Measurements from ENCODE around the gene MAML2.

Gene MAML2

DNA sequence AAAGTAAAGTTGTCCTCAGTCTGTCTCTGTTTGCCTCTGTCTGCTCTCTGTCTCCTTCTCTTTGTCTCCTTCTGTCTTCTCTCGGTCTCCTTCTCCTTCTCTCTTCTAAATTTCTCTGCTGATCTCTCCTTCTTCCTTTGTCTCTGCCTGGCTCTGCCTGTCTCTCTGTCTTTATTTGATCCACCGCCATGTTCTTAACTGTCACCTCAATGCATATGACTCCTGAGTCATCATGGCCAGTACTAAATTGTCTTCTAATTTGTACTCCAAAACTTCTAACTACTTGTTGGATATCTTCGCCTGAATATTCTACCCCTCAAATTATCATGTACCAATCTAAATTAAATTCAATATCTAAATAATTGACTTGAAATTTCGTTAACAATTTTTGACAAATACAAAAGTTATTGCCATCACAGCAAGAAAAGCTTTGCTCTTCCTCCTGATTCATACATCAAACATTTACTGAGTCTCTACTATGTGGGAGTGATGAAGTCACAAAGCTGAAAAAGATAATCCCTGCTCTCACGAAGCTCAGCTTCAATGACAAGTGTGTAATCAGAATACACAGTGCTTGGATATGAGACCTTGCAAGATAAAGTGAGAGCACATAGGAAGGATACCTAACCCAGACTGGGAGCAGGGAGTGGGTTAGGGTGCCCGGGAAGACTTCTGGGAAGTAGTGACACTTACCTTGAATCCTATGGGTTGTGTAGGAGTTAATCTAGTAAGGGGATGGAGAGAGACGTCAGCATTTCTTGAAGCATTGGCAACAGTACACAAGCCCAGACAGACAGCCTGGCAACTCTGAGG, 193.0 kb downstream of the MAML2 start:
- DNase-seq = no peak

GRCh38 chr11:96147906-96148486, 195.0 kb downstream of the MAML2 start:
- DNase-seq = no peak

GRCh38 chr11:96147186-96147585, 195.8 kb downstream of the MAML2 start:
- no peak for DNase-seq

DNA sequence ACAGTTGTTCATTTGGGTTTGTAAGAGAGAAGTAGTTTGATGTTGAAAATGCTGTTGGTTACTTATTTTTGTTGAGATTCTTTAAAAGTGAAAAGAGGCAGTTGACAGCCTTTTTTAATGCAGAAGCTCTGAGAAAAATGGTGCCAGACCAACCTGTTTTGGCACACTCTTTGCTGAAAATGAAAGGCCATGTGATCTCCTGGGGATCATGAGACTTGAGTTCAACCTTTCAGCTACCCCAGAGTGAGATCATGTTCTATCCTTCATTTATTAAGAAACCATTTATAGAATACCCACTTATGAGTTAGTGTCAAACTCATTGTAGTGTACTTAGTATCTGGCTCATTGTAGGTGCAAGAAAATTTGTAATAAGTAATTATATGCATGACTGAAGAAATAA, 196.2 kb downstream of the MAML2 start:
- no peak for DNase-seq

- DNase-seq = no peak
Measured at GRCh38 chr11:96145163-96145585, 197.8 kb downstream of the MAML2 start.

DNA sequence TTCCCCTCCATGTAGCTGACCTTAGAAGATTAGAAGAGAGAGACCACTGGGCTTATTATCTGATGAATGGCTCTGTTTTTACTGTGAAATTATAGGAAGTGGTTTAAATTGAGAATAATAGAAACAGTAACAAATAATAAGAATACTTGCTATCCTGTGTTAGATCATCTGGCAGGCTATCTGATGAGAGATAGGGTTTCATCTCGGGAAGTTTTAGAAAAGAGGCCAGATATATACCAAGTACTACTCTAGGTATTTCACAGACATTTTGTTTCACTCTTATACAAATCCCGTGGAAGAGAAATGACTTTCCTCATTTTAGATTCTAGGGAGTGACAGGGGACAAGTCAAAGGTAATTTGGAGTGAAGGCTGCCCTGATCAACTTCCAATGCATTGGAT, 198.4 kb downstream of the MAML2 start:
- no peak for DNase-seq

- no peak for DNase-seq
Measured at GRCh38 chr11:96143041-96143521, 199.9 kb downstream of the MAML2 start.

DNA sequence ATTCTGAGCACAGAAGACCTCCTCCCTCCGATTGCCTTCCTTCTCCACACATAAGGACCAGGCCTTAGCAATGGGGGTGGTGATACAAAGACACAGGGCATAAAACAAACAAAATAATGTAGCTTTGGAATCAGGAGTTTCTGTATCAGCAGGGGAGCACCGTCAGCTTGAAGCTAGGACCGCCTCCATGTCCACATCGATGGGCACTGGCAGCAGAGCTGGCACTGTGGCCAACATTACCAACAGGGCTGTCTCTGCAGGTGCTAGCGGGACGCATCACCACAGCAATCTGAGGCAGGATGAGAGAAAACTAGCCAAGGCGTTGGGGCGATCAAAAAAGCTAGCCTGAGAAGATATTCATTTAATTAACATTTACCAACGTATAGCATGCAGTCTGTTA, 201.4 kb downstream of the MAML2 start:
- no peak for DNase-seq

- no peak for DNase-seq
Measured at GRCh38 chr11:96139691-96140090, 203.3 kb downstream of the MAML2 start.

DNA sequence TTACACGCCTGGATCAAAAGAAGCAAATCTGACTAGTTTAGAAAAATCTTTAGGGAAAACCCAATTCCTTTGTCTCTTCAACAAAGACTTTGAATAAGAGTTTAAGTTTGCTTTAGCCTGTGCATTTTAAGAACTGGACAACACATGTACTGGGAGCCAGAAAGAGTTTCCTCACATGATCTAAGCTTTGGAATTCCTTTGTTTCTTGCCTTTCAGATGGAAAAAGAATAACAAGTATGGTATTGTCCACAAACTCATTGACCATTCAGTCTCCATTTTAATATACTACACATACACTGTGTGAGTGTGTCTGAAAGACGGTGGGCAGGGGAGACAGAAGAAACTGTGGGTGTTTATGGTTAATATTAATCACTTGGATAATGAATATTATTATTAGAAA, 205.6 kb downstream of the MAML2 start:
- no peak for DNase-seq

DNA sequence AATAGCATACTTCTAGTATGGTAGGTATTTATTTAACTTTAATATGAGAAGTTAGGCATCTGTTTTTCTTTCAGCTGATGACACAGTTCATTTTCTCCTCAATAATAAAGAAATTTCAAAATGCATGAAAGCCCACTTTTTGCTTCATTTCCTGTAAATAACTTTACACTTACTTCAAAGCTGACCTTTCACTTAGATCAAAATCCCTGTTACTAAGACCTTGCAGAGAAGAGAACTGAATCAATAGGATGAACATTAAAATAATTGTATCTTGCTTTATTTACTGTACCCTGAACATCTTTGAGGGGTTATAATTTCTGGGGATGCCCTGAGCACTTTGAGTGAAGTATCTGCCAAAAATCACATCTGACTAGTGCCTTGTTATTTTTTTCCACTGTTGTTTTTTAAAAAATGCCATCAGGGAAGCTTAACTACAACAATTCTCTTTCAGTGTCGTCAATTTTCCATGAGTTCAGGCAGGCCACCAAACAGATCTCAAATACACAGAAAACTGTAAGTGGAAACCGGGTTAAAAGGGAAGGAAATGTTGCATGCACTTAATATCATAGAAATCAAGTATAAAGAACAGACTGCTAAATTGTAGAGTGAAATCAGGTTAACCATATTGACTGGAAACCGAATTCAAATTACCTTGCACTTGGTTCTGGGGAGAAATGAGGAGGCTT, 206.2 kb downstream of the MAML2 start:
- no peak for DNase-seq

GRCh38 chr11:96134602-96135001, 208.4 kb downstream of the MAML2 start:
- DNase-seq = no peak

DNA sequence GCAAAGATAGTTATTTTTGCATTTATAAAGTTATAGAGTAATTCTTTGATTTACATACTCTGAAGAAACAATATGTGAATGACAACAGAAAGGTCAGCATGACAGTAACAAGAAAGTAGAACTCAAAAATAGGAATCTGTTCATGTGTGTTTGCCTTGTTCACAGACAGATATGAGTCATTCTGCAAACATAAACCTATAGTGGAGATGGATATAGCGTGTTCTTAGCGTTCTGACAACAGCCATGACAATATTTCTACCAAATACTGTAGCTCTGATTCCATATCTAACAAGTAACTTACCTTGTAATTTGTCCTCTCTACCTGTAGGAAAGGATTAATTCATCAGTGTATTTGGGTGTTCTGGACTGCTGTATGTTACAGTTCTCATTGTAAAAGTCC, 210.6 kb downstream of the MAML2 start:
- no peak for DNase-seq

GRCh38 chr11:96130061-96130620, 212.9 kb downstream of the MAML2 start:
- DNase-seq = no peak

DNA sequence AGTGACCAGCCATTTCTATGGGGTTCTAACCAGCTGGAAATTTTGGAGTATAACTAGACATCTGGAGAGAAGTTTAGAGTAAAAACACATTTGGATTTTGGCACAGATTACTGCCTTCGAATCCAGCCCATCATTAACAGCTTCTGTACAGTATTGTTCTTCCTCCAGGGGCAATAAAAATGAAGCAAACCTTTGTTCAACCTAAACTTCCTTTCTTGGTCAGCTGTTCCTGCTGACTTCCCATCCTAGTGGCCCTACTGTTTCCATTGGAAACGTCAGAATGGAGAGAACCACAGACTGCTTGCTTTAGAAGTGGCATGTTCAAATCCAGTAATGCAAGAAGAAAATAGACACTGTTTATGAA, 215.4 kb downstream of the MAML2 start:
- no peak for DNase-seq

- DNase-seq = no peak
Measured at GRCh38 chr11:96126917-96127595, 215.9 kb downstream of the MAML2 start.

- DNase-seq = no peak
Measured at GRCh38 chr11:96125400-96125799, 217.6 kb downstream of the MAML2 start.

DNA sequence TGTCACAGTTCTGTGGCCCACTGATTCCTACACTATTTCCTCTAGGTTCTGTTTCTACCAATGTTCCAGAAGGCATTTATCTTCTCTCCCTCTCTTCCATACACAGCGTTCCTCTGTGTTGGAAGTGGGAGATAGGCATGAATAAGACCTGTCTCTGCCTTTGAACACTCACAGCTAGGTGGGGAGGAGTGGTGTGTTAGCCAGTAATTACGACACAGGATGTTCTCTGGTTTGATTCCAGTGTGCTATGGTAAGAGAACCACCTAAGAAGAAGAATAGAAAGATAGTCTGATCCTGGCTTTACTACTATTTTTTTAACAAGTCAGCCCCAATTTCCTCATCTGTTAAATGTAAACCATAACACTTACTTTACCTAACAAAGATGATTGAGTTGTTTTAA, 218.8 kb downstream of the MAML2 start:
- no peak for DNase-seq

DNA sequence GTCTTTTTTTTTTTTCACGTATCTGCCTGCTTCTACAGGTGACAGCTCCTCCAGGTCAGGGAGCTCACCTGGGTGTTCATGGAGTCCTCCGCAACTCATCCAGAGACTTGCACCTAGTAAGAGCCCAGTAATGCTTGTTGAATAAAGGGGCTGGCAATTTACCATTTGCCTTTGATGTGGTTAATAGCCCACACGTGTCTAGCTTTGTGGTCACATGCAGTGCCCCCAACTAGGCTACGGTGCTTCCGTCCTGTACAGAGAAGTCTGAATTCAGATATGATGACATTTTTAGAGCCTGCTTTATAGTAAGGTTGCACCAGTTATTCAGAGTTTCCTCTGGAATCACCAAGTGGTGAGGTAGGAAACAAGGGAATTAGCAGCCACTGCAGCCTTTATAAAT, 219.7 kb downstream of the MAML2 start:
- DNase-seq = no peak

- no peak for DNase-seq
Measured at GRCh38 chr11:96122601-96123074, 220.4 kb downstream of the MAML2 start.

DNA sequence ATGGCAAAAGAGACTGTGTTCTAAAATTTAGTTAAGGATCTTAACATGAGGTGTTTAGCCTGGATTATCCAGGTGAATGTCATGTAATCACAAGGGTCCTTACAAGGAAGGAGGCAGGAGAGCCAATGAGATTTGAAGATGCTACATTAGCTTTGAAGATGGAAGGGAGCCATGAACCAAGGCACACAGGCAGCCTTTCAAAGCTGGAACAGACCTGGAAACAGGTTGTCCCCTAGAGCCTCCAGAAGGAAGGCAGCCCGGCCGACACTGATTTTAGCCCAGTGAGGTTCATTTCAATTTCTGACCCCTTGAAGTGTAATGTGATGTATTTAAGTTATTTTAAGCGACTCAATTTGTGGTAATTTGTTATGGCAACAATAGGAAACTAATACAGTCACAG, 223.8 kb downstream of the MAML2 start:
- no peak for DNase-seq

GRCh38 chr11:96116376-96116775, 226.6 kb downstream of the MAML2 start:
- no peak for DNase-seq
